ENCODE results near the gene NOCT. TPM values are rescaled to one million over a fixed set of nuclear protein-coding genes. Genes with fewer than 3 reads are reported as not detected.

Gene NOCT
- total RNA-seq, 1 donor from 2014 or later: 8.4 TPM

DNA sequence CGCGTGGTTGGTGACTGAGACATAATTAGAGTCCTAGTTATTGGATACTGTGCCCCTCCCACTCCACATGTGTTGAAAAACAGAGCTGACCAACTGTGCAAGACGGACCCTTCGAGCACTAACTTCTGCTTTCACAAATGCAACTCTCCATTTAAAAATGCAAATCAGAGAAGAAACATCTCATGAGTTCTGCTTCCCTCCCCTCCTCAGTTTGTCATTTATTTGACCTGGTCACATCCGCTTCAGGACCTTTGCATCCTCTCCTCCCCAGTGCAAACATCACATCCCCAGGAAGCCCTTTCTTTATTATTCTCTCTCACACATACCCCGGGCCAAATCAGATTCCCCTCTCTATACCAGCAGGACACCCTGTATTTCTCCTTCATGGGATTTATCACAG, 38.1 kb upstream of the NOCT start:
- Histone ChIP-seq H3K4me1 (peaks cover 22% of the 10 kb centered on the region), H3K36me3 (no peaks in the 10 kb centered on the region), H3K4me3 (no peak overlapping the region), H3K27me3 (ENCODE audit: low read depth) (no peaks in the 10 kb centered on the region), H3K27ac (replicated peaks) (no peak overlapping the region), H3K9me3 (replicated peaks) (no peaks in the 10 kb centered on the region)
- TF ChIP-seq, protein P1, sequence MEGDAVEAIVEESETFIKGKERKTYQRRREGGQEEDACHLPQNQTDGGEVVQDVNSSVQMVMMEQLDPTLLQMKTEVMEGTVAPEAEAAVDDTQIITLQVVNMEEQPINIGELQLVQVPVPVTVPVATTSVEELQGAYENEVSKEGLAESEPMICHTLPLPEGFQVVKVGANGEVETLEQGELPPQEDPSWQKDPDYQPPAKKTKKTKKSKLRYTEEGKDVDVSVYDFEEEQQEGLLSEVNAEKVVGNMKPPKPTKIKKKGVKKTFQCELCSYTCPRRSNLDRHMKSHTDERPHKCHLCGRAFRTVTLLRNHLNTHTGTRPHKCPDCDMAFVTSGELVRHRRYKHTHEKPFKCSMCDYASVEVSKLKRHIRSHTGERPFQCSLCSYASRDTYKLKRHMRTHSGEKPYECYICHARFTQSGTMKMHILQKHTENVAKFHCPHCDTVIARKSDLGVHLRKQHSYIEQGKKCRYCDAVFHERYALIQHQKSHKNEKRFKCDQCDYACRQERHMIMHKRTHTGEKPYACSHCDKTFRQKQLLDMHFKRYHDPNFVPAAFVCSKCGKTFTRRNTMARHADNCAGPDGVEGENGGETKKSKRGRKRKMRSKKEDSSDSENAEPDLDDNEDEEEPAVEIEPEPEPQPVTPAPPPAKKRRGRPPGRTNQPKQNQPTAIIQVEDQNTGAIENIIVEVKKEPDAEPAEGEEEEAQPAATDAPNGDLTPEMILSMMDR (IDR thresholded peaks at IDR 0.05; ENCODE audit: borderline replicate concordance): no peak
- intact Hi-C loops (cut with micrococcal nuclease): no loop called here
- no peak for DNase-seq

DNA sequence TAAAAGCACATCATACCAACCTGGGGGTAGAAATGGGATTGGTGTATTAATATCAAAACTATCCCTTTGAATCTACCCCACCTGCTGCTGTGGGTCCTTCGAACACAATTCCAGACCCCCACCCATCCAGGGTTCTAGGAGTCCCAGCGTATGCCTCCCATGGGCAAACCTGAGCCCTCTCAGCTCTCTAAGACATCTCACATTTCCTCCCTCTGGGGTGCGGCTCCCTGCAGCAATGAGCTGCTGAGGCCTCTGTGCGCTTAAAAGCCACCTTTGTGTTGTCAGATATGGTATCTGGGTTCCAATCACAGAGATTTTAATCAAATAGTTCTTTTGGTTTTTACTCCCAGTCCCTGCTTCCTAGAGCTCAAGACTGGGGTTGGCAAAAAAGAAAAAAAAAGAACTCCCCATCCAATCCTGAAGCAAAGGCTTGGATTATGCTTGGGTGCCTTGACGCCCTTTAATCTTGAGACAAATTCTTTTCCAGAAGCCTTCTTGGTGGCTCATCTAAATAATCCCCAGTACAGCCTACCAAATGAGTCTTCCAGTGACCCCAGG, 37.5 kb upstream of the NOCT start:
- DNase-seq: no peak
- H3K27me3 ChIP-seq (ENCODE audit: low read depth): no peaks in the 10 kb centered on the region
- H3K9me3 ChIP-seq (replicated peaks): no peaks in the 10 kb centered on the region
- no peaks in the 10 kb centered on the region for H3K36me3 ChIP-seq
- no peak overlapping the region for H3K27ac ChIP-seq (replicated peaks)
- intact Hi-C loops (cut with micrococcal nuclease): no loop called here
- TF ChIP-seq, protein P1 (IDR thresholded peaks at IDR 0.05; ENCODE audit: borderline replicate concordance): no peak
- no peak overlapping the region for H3K4me3 ChIP-seq
- H3K4me1 ChIP-seq: peaks cover 25% of the 10 kb centered on the region

DNA sequence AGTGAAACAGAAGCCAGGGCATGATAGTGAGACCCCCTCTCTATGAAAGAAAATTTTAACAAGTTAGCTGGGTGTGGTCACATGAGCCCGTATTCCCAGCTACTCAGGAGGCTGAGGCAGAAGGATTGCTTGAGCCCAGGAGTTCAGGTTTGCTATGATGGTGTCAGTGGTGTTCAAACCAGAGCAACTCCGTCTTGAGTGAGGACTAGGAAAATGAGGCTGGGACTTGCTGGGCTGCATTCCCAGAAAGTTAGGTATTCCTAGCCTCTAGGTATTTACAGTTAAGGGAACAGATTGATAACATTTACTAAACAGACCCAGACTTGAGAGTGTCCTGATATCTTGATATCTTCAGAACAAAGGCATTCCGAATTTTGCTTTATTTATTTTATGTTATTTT, 37.0 kb upstream of the NOCT start:
- DNase-seq: no peak
- no peak overlapping the region for H3K4me3 ChIP-seq
- H3K27ac ChIP-seq (replicated peaks): no peak overlapping the region
- H3K4me1 ChIP-seq: peaks cover 25% of the 10 kb centered on the region
- intact Hi-C loops (cut with micrococcal nuclease): no loop called here
- TF ChIP-seq, protein P1 (IDR thresholded peaks at IDR 0.05; ENCODE audit: borderline replicate concordance): no peak
- no peaks in the 10 kb centered on the region for H3K27me3 ChIP-seq (ENCODE audit: low read depth)
- H3K9me3 ChIP-seq (replicated peaks): no peaks in the 10 kb centered on the region
- no peaks in the 10 kb centered on the region for H3K36me3 ChIP-seq

DNA sequence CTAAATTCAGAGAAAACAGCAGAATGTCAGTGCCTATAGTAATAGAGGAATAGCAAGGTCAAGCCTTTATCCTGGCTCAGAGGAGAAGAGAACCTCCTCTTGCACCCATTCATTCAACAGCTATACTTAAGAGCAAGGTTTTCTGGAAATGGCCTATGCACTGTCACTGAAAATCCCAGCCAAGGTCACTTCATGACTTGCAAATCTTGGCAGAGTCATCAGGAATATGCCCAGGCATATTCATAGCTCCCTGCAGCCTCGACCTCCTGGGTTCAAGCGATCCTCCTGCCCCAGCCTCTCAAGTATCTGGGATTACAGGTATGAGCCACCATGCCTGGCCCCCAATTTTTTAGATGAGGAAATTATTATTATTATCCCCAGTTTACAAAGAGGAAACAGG, 35.8 kb upstream of the NOCT start:
- DNase-seq: no peak
- Histone ChIP-seq H3K27ac (replicated peaks) (no peak overlapping the region), H3K4me3 (no peak overlapping the region), H3K9me3 (replicated peaks) (peaks cover 5% of the 10 kb centered on the region), H3K27me3 (ENCODE audit: low read depth) (no peaks in the 10 kb centered on the region), H3K4me1 (peaks cover 25% of the 10 kb centered on the region), H3K36me3 (no peaks in the 10 kb centered on the region)
- TF ChIP-seq, protein P1 (IDR thresholded peaks at IDR 0.05; ENCODE audit: borderline replicate concordance): no peak
- intact Hi-C loops (cut with micrococcal nuclease): no loop called here

DNA sequence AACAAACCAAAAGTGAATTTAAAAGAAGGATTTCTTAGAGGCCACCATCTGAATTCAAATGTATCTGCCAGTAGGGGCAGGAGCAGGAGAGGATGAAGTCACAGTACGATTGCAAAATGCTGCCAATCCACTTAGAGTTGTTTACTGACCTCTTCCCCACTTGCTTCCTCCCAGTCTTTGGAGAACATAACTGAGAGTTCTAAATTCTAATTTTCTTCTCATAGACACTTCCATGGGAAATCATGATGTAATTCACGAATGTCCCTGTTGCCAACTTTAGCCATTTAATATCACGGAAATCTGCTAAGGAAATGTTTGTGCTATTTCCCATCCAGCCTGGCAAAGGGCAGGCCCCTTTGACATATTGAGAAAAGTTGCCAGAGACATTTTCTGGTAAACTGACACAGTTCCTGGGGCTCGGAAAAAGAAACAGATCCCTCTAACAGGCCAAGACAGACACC, 33.6 kb upstream of the NOCT start:
- no peaks in the 10 kb centered on the region for H3K36me3 ChIP-seq
- H3K4me1 ChIP-seq: peaks cover 25% of the 10 kb centered on the region
- no peak for DNase-seq
- H3K27me3 ChIP-seq (ENCODE audit: low read depth): no peaks in the 10 kb centered on the region
- H3K9me3 ChIP-seq (replicated peaks): peaks cover 5% of the 10 kb centered on the region
- H3K27ac ChIP-seq (replicated peaks): peak overlapping the region; percentile 73
- TF ChIP-seq, protein P1 (IDR thresholded peaks at IDR 0.05; ENCODE audit: borderline replicate concordance): peak; percentile 58
- intact Hi-C loops (cut with micrococcal nuclease): no loop called here
- no peak overlapping the region for H3K4me3 ChIP-seq
